Measurements from ENCODE around the gene MORC4.

DNA sequence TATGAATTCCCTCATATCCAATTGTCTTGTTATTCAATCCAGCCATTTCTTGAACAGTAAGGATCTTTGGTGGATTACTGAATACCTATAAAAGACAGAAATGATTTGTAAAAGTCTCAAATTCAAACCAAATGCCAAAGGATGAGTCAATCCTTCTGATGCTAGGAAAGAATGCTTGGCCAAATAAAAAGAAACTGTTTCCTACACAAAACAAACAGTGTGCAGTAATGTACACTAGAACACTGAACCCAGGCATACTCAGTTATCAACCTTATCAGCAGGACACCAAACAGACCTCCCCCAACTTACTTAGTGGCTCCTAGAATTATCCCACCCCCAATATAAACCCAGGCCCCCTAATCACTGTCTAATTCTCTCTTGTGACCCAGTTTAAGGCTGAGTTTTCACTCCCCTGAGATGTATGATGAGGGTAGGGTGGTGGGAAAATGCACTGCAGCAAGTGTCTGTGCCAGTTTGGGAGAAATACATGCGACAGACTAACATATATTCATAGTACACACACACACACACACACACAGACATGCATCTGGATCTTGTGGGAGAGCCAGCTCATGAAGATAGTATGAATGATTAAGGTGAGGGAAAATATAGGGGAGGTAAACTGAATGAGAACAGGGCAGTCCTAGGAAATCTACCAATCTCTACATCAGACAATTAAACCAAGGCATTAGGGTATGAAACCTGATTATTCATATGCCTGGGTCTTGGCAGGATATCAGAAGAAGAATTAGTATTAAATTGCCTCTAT lies 44.8 kb downstream of the MORC4 start:
- TF ChIP-seq, protein P1, sequence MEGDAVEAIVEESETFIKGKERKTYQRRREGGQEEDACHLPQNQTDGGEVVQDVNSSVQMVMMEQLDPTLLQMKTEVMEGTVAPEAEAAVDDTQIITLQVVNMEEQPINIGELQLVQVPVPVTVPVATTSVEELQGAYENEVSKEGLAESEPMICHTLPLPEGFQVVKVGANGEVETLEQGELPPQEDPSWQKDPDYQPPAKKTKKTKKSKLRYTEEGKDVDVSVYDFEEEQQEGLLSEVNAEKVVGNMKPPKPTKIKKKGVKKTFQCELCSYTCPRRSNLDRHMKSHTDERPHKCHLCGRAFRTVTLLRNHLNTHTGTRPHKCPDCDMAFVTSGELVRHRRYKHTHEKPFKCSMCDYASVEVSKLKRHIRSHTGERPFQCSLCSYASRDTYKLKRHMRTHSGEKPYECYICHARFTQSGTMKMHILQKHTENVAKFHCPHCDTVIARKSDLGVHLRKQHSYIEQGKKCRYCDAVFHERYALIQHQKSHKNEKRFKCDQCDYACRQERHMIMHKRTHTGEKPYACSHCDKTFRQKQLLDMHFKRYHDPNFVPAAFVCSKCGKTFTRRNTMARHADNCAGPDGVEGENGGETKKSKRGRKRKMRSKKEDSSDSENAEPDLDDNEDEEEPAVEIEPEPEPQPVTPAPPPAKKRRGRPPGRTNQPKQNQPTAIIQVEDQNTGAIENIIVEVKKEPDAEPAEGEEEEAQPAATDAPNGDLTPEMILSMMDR (IDR thresholded peaks at IDR 0.05; ENCODE audit: insufficient read depth, low read depth, low read length), result no peak
- no peak for TF ChIP-seq EZH2 (IDR thresholded peaks at IDR 0.05; ENCODE audit: insufficient read depth, low read length)
